Measurements from ENCODE around the gene THSD7B.

DNA sequence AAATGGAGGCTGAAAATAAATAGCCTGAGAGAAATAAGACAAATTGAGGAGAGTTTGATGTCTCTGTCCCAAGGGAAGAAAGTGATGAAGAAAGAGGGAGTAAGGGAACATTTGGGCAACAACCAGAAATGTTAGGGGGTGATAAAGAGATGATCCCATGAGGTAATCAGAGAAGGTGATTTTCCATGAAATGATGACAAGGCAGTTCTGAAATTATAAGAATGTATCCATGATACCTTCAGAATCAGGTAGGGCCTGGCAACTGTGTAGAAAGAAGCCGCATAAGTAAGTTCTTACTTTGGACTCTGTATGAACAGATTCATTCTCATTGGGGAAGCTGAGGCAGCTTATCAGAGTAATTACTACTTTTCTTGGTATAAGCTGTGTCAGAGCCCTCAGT, 106.1 kb downstream of the THSD7B start:
- TF ChIP-seq, protein P1, sequence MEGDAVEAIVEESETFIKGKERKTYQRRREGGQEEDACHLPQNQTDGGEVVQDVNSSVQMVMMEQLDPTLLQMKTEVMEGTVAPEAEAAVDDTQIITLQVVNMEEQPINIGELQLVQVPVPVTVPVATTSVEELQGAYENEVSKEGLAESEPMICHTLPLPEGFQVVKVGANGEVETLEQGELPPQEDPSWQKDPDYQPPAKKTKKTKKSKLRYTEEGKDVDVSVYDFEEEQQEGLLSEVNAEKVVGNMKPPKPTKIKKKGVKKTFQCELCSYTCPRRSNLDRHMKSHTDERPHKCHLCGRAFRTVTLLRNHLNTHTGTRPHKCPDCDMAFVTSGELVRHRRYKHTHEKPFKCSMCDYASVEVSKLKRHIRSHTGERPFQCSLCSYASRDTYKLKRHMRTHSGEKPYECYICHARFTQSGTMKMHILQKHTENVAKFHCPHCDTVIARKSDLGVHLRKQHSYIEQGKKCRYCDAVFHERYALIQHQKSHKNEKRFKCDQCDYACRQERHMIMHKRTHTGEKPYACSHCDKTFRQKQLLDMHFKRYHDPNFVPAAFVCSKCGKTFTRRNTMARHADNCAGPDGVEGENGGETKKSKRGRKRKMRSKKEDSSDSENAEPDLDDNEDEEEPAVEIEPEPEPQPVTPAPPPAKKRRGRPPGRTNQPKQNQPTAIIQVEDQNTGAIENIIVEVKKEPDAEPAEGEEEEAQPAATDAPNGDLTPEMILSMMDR (IDR thresholded peaks at IDR 0.05): no peak
- TF ChIP-seq EP300 (IDR thresholded peaks at IDR 0.05; ENCODE audit: low read depth): no peak
